BLaER1 treated with 17β-estradiol and CSF1 and Interleukin-3, amounts not matched to agents 10 nM and 100 nM (cell line): ENCODE measurements around the gene SFXN2.

Experiments used
- H3K27ac ChIP-seq, 11 experiments: shearing (Covaris generic); formaldehyde crosslinking; 2 replicates each; pipeline ENCODE4 v1.8.1; 2022
- H3K27me3 ChIP-seq, 11 experiments: shearing (Covaris generic); formaldehyde crosslinking; 2 replicates each; pipeline ENCODE4 v1.8.1; 2022
- H3K36me3 ChIP-seq, 11 experiments: shearing (Covaris generic); formaldehyde crosslinking; 2 replicates each; pipeline ENCODE4 v1.8.1; 2022
- H3K4me1 ChIP-seq, 10 experiments: shearing (Covaris generic); formaldehyde crosslinking; 2 replicates each; pipeline ENCODE4 v1.8.1; 2022
- H3K4me2 ChIP-seq, 11 experiments: shearing (Covaris generic); formaldehyde crosslinking; 2 replicates each; pipeline ENCODE4 v1.8.1; 2022
- H3K4me3 ChIP-seq, 10 experiments: shearing (Covaris generic); formaldehyde crosslinking; 2 replicates each; pipeline ENCODE4 v1.8.1; 2022
- H3K9ac ChIP-seq, 11 experiments: shearing (Covaris generic); formaldehyde crosslinking; 2 replicates each; pipeline ENCODE4 v1.8.1; 2022
- H3K9me3 ChIP-seq, 11 experiments: shearing (Covaris generic); formaldehyde crosslinking; replicated peaks in 1 of 11; 2 replicates each; pipeline ENCODE4 v1.8.1; 2022
- H4K20me1 ChIP-seq, 11 experiments: shearing (Covaris generic); formaldehyde crosslinking; 2 replicates each; pipeline ENCODE4 v1.8.1; 2022
- Cebpa-rat ChIP-seq, 11 experiments: shearing (Covaris generic); IDR thresholded peaks; 2 replicates each; pipeline ENCODE4 v1.8.1; 2022

SFXN2 gene

DNA sequence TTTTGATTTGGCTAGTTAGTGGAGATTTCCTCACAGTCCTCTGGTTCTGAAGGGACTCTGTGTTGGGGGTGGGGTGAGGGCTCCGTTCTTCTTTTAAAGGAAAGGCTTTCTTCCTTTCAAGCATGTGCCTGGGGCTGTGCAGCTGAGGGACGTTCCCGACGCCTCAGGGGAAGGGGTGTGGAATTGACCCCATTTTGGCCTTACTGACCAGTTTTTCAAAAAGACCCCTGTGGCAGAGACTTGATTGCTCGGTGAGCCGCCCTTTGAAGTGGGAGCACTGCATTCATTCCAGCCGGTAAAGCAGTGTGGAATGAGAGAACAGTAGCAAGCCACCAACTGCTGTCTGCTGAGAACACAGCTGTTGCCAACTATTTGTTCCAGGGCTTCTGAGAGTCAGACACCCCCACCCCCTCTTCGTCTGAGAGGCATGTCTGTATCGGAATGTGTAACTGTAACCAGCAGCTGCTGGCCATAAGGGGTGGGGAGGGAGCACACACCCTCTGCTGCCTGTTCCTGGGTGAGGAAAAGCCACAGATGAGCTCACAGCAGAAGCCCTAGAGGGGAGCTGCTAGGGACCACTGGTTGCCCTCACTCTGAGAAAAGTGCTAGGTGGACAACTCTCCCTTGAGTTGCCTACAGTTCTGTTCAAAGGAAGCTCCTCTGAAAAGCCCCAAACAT lies 62.5 kb downstream of the SFXN2 start:
- no peaks in the 10 kb centered on the region for H3K27me3 ChIP-seq
- H3K27ac ChIP-seq = peak overlapping the region; percentile 73 to 95 (median 85)
- TF ChIP-seq Cebpa-rat (IDR thresholded peaks at IDR 0.05) = no peak
- H4K20me1 ChIP-seq = peaks cover 0 to 46% (median 11%) of the 10 kb centered on the region in 11 experiments; a peak in 7 of 22 replicates
- H3K36me3 ChIP-seq = peaks cover 9 to 38% (median 23%) of the 10 kb centered on the region in 11 experiments; a peak in 18 of 22 replicates
- H3K4me1 ChIP-seq = peaks cover 53 to 100% (median 73%) of the 10 kb centered on the region in 10 experiments
- H3K4me3 ChIP-seq = peak overlapping the region; percentile 3 to 48 (median 38); a peak in 18 of 20 replicates
- peak overlapping the region; percentile 66 to 92 (median 76) for H3K9ac ChIP-seq
- peaks cover 0 to 9% (median 0%) of the 10 kb centered on the region in 11 experiments; a peak in 2 of 22 replicates for H3K9me3 ChIP-seq
- H3K4me2 ChIP-seq = peak overlapping the region; percentile 74 to 97 (median 88)

- H3K4me2 ChIP-seq = peak overlapping the region; percentile 74 to 97 (median 88)
- peak overlapping the region in 9 of 11 experiments; percentile 12 to 92 (median 76); a peak in 13 of 22 replicates for H3K9ac ChIP-seq
- H3K4me3 ChIP-seq = peak overlapping the region in 2 of 10 experiments; percentile 40 to 48; a peak in 3 of 20 replicates
- H3K9me3 ChIP-seq = peaks cover 0 to 9% (median 0%) of the 10 kb centered on the region in 11 experiments; a peak in 2 of 22 replicates
- TF ChIP-seq Cebpa-rat (IDR thresholded peaks at IDR 0.05) = no peak
- peaks cover 11 to 44% (median 24%) of the 10 kb centered on the region in 11 experiments; a peak in 18 of 22 replicates for H3K36me3 ChIP-seq
- peak overlapping the region; percentile 73 to 95 (median 85); a peak in 20 of 22 replicates for H3K27ac ChIP-seq
- H3K27me3 ChIP-seq = no peaks in the 10 kb centered on the region
- H4K20me1 ChIP-seq = peaks cover 0 to 45% (median 11%) of the 10 kb centered on the region in 11 experiments; a peak in 8 of 22 replicates
- peaks cover 53 to 100% (median 72%) of the 10 kb centered on the region in 10 experiments for H3K4me1 ChIP-seq
Observed at GRCh38 chr10:102777711-102778453, 63.4 kb downstream of the SFXN2 start.

DNA sequence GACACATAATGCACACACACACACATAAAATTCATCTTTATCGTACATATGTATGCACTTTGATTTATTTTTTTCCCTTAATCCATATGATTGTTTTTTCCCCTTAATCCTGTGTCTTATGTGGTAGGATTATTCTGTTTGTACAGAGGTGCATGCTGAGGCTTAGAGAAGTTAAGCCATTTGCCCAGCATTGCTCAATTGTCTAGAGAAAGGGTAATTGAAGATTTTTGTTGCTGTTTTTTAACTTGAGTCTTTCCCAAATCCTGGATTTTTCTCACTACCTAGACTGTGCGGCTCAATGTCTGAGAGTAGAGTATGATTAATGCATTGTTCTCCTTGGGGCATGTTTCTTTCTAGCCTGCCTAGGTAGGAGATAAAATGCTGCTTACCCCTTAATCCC lies 64.3 kb downstream of the SFXN2 start:
- H4K20me1 ChIP-seq = peaks cover 0 to 41% (median 11%) of the 10 kb centered on the region in 11 experiments; a peak in 8 of 22 replicates
- peaks cover 45 to 100% (median 72%) of the 10 kb centered on the region in 10 experiments for H3K4me1 ChIP-seq
- peak overlapping the region in 1 of 11 experiments; percentile 92; a peak in 1 of 22 replicates for H3K9ac ChIP-seq
- no peak for TF ChIP-seq Cebpa-rat (IDR thresholded peaks at IDR 0.05)
- peak overlapping the region in 1 of 11 experiments; percentile 1; a peak in 1 of 22 replicates for H3K27ac ChIP-seq
- peak overlapping the region in 1 of 10 experiments; percentile 48; a peak in 1 of 20 replicates for H3K4me3 ChIP-seq
- H3K4me2 ChIP-seq = peak overlapping the region in 2 of 11 experiments; percentile 88 to 97; a peak in 4 of 22 replicates
- H3K9me3 ChIP-seq = peaks cover 0 to 9% (median 0%) of the 10 kb centered on the region in 11 experiments; a peak in 3 of 22 replicates
- no peaks in the 10 kb centered on the region for H3K27me3 ChIP-seq
- H3K36me3 ChIP-seq = peaks cover 14 to 45% (median 25%) of the 10 kb centered on the region in 11 experiments; a peak in 18 of 22 replicates

- no peak for TF ChIP-seq Cebpa-rat (IDR thresholded peaks at IDR 0.05)
- Histone ChIP-seq H3K9ac (no peak overlapping the region), H3K4me3 (no peak overlapping the region), H4K20me1 (peaks cover 0 to 39% (median 11%) of the 10 kb centered on the region in 11 experiments; a peak in 8 of 22 replicates), H3K4me2 (peak overlapping the region in 3 of 11 experiments; percentile 81 to 97 (median 96); a peak in 6 of 22 replicates), H3K27ac (no peak overlapping the region), H3K4me1 (peaks cover 33 to 100% (median 66%) of the 10 kb centered on the region in 10 experiments), H3K36me3 (peaks cover 14 to 39% (median 25%) of the 10 kb centered on the region in 11 experiments; a peak in 18 of 22 replicates), H3K27me3 (no peaks in the 10 kb centered on the region), H3K9me3 (peaks cover 0 to 9% (median 0%) of the 10 kb centered on the region in 11 experiments; a peak in 3 of 22 replicates)
Observed at GRCh38 chr10:102779680-102780526, 65.5 kb downstream of the SFXN2 start.

- H3K27ac ChIP-seq = no peak overlapping the region
- H3K4me3 ChIP-seq = no peak overlapping the region
- peak overlapping the region in 5 of 11 experiments; percentile 16 to 97 (median 81); a peak in 10 of 22 replicates for H3K4me2 ChIP-seq
- H3K9me3 ChIP-seq = peaks cover 0 to 9% (median 0%) of the 10 kb centered on the region in 11 experiments; a peak in 3 of 22 replicates
- no peak for TF ChIP-seq Cebpa-rat (IDR thresholded peaks at IDR 0.05)
- no peak overlapping the region for H3K9ac ChIP-seq
- H3K36me3 ChIP-seq = peaks cover 14 to 39% (median 25%) of the 10 kb centered on the region in 11 experiments; a peak in 18 of 22 replicates
- no peaks in the 10 kb centered on the region for H3K27me3 ChIP-seq
- peaks cover 0 to 45% (median 11%) of the 10 kb centered on the region in 11 experiments; a peak in 8 of 22 replicates for H4K20me1 ChIP-seq
- H3K4me1 ChIP-seq = peaks cover 32 to 100% (median 66%) of the 10 kb centered on the region in 10 experiments
Observed at GRCh38 chr10:102780527-102780808, 66.0 kb downstream of the SFXN2 start.

DNA sequence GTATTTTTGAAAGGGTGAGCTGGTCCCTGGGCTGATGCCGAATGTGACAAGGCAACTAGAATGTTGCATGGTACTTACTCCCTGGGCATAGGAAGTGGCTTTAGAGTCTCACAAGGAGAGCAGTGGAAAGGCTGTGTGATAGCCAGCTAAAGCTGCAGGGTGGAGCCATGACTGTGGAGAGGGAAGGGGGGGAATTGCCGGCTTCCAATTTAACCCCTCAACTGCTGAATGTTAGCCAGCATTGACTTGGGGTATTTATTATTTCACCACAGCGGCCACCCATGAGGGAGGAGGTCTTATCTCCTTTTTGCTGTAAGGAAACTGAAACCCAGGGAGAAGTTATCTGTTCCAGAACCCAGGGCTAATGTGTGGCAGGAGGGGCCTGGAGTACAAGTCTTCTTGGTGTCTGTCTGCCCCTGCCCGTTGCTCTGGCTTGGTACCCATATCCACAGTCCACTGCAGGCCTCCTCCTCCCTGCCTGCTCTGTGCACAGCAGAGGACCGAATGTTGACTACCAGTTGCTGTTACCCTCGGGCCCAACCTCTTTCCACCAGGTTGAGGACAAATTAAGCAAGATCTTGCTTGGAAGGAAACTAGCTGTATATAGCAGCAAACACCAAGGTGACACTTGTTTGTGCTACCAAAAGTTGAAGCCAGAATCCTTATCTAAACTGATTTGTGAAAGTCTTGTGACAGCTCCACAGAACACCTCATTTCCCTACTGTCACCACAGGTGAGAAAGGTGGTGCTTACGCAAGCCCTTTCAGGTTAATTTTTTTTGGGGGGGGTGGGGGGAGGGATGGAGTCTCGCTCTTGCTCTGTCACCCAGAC lies 66.9 kb downstream of the SFXN2 start:
- H3K27me3 ChIP-seq = no peaks in the 10 kb centered on the region
- H3K27ac ChIP-seq = peak overlapping the region in 3 of 11 experiments; percentile 11 to 41 (median 12); a peak in 3 of 22 replicates
- TF ChIP-seq Cebpa-rat (IDR thresholded peaks at IDR 0.05) = no peak
- H3K4me3 ChIP-seq = no peak overlapping the region
- peaks cover 14 to 39% (median 25%) of the 10 kb centered on the region in 11 experiments; a peak in 18 of 22 replicates for H3K36me3 ChIP-seq
- H3K9me3 ChIP-seq = peaks cover 0 to 9% (median 0%) of the 10 kb centered on the region in 11 experiments; a peak in 3 of 22 replicates
- peaks cover 0 to 50% (median 11%) of the 10 kb centered on the region in 11 experiments; a peak in 7 of 22 replicates for H4K20me1 ChIP-seq
- peak overlapping the region in 5 of 11 experiments; percentile 16 to 97 (median 81); a peak in 10 of 22 replicates for H3K4me2 ChIP-seq
- peaks cover 32 to 100% (median 66%) of the 10 kb centered on the region in 10 experiments for H3K4me1 ChIP-seq
- no peak overlapping the region; a peak in 1 of 22 replicates for H3K9ac ChIP-seq
